ENCODE results near the gene ZNF157. TPM values are rescaled to one million over a fixed set of nuclear protein-coding genes. Genes with fewer than 3 reads are reported as not detected.

The ZNF157 gene
- total RNA-seq, 1 experiment from 2014 or later: not detected

- peaks cover 30% of the 10 kb centered on the region for H3K9me3 Mint-ChIP-seq (ENCODE audit: unreplicated experiment)
Observed at GRCh38 chrX:47456080-47456479, 85.7 kb downstream of the ZNF157 start.

GRCh38 chrX:47458528-47458927 lies 88.2 kb downstream of the ZNF157 start:
- ChIA-PET POLR2A (no interaction called here), CTCF (no interaction called here)
- no peak for TF ChIP-seq CTCF (IDR thresholded peaks at IDR 0.05; ENCODE audit: unreplicated experiment)
- no peaks in the 10 kb centered on the region for H3K4me1 Mint-ChIP-seq (ENCODE audit: insufficient read depth, unreplicated experiment)
- DNase-seq (ENCODE audit: unreplicated experiment): no peak
- peaks cover 47% of the 10 kb centered on the region for H3K9me3 Mint-ChIP-seq (ENCODE audit: unreplicated experiment)
- H3K27me3 Mint-ChIP-seq (ENCODE audit: insufficient read depth, unreplicated experiment): no peaks in the 10 kb centered on the region
- no peak overlapping the region for H3K27ac Mint-ChIP-seq (ENCODE audit: low read depth, unreplicated experiment)
- peaks cover 25% of the 10 kb centered on the region for H3K36me3 Mint-ChIP-seq (ENCODE audit: insufficient read depth, unreplicated experiment)
- intact Hi-C loops (cut with micrococcal nuclease): no loop called here
- H3K4me3 Mint-ChIP-seq (ENCODE audit: unreplicated experiment): no peak overlapping the region
- BruUV-seq (replicated peaks): no TSS peak

More at GRCh38 chrX:47456080-47456479, 85.7 kb downstream of the ZNF157 start:
- Mint-ChIP-seq H3K4me3 (ENCODE audit: unreplicated experiment) (no peak overlapping the region), H3K27ac (ENCODE audit: low read depth, unreplicated experiment) (no peak overlapping the region), H3K36me3 (ENCODE audit: insufficient read depth, unreplicated experiment) (peaks cover 25% of the 10 kb centered on the region), H3K4me1 (ENCODE audit: insufficient read depth, unreplicated experiment) (no peaks in the 10 kb centered on the region), H3K27me3 (ENCODE audit: insufficient read depth, unreplicated experiment) (no peaks in the 10 kb centered on the region)
- POLR2A ChIA-PET: no interaction called here
- CTCF ChIA-PET: interaction anchor here (0.9 kb wide), 1 partner anchor 9 kb away, joined by 3 read pairs; no protein-coding TSS in a partner anchor
- DNase-seq (ENCODE audit: unreplicated experiment): no peak
- intact Hi-C loops (cut with micrococcal nuclease): no loop called here
- no TSS peak for BruUV-seq (replicated peaks)
- TF ChIP-seq CTCF (IDR thresholded peaks at IDR 0.05; ENCODE audit: unreplicated experiment): no peak

GRCh38 chrX:47460561-47460960 lies 90.2 kb downstream of the ZNF157 start:
- intact Hi-C loops (cut with micrococcal nuclease): no loop called here
- no TSS peak for BruUV-seq (replicated peaks)
- H3K4me3 Mint-ChIP-seq (ENCODE audit: unreplicated experiment): no peak overlapping the region
- DNase-seq (ENCODE audit: unreplicated experiment): no peak
- no peaks in the 10 kb centered on the region for H3K27me3 Mint-ChIP-seq (ENCODE audit: insufficient read depth, unreplicated experiment)
- H3K4me1 Mint-ChIP-seq (ENCODE audit: insufficient read depth, unreplicated experiment): no peaks in the 10 kb centered on the region
- TF ChIP-seq CTCF (IDR thresholded peaks at IDR 0.05; ENCODE audit: unreplicated experiment): no peak
- peaks cover 50% of the 10 kb centered on the region for H3K9me3 Mint-ChIP-seq (ENCODE audit: unreplicated experiment)
- POLR2A ChIA-PET: no interaction called here
- no peak overlapping the region for H3K27ac Mint-ChIP-seq (ENCODE audit: low read depth, unreplicated experiment)
- CTCF ChIA-PET: interaction anchor here (0.7 kb wide), 1 partner anchor 539 kb away, joined by 3 read pairs; no protein-coding TSS in a partner anchor
- peaks cover 20% of the 10 kb centered on the region for H3K36me3 Mint-ChIP-seq (ENCODE audit: insufficient read depth, unreplicated experiment)

Other genes with a start within 250 kb of the ZNF157 start
- 91.8 and 98.5 TPM in 2 replicates for gene NDUFB11, start 225.9 kb upstream of the ZNF157 start, total RNA-seq (2022)
- 63.3 and 69.5 TPM in 2 replicates for gene RBM10, start 225.4 kb upstream of the ZNF157 start, total RNA-seq (2022)
- gene UBA1, start 176.7 kb upstream of the ZNF157 start, total RNA-seq (2022): 248 and 293 TPM in 2 replicates
- 138 and 189 TPM in 2 replicates for gene CDK16, start 151.9 kb upstream of the ZNF157 start, total RNA-seq (2022)
- 19.9 and 20.3 TPM in 2 replicates for gene USP11, start 137.6 kb upstream of the ZNF157 start, total RNA-seq (2022)
- 5.6 and 7.0 TPM in 2 replicates for gene ZNF41, start 112.6 kb downstream of the ZNF157 start, total RNA-seq (2022)
- gene ARAF, start 190.6 kb downstream of the ZNF157 start, total RNA-seq (2022): 53.2 and 63.5 TPM in 2 replicates
- 647 and 720 TPM in 2 replicates for gene TIMP1, start 211.9 kb downstream of the ZNF157 start, total RNA-seq (2022)
- gene SYN1, start 249.3 kb downstream of the ZNF157 start, total RNA-seq (2022): 0.27 and 0.49 TPM in 2 replicates